Measurements from ENCODE around the gene SLC22A3.

- TF ChIP-seq SMC3 (IDR thresholded peaks at IDR 0.05; ENCODE audit: low read depth, low read length) (no peak), RAD21 (IDR thresholded peaks at IDR 0.05; ENCODE audit: low read length) (no peak), CHD1 (IDR thresholded peaks at IDR 0.05; ENCODE audit: low read depth, low read length) (no peak), POLR2A (IDR thresholded peaks at IDR 0.05; ENCODE audit: low read depth, low read length) (no peak), CTCF (conservative IDR thresholded peaks at IDR 0.05; ENCODE audit: low read depth, low read length) (no peak), USF2 (IDR thresholded peaks at IDR 0.05; ENCODE audit: low read depth, low read length) (no peak), CEBPB (IDR thresholded peaks at IDR 0.05; ENCODE audit: low read depth, low read length) (no peak)
Observed at GRCh38 chr6:160368670-160369069, 20.5 kb downstream of the SLC22A3 start.
